ENCODE data around the gene AKR7A3.
"Not testable (repeated sequence)": the region's sequence is repeated elsewhere in the genome, so short reads cannot be mapped to it uniquely, and the experiment has no call there.

AKR7A3 gene

GRCh38 chr1:19287436-19288185 lies 959 bp downstream of the AKR7A3 start:
- H3K4me1 Mint-ChIP-seq (ENCODE audit: low read depth) = no peaks in the 10 kb centered on the region
- H3K27me3 Mint-ChIP-seq (ENCODE audit: low read depth) = peaks cover 14% of the 10 kb centered on the region
- H3K9me3 Mint-ChIP-seq = peaks cover 13% of the 10 kb centered on the region
- peak overlapping the region; percentile 54 for H3K4me3 Mint-ChIP-seq
- H3K36me3 Mint-ChIP-seq (ENCODE audit: low read depth) = peaks cover 4% of the 10 kb centered on the region
- no peak overlapping the region for H3K27ac Mint-ChIP-seq

- H3K4me1 Mint-ChIP-seq (ENCODE audit: low read depth); H3K36me3 Mint-ChIP-seq (ENCODE audit: low read depth); H3K4me3 Mint-ChIP-seq; H3K27ac Mint-ChIP-seq; H3K9me3 Mint-ChIP-seq: not testable (repeated sequence)
- peaks cover 14% of the 10 kb centered on the region for H3K27me3 Mint-ChIP-seq (ENCODE audit: low read depth)
These were observed 2.8 kb downstream of the AKR7A3 start for GRCh38 chr1:19285807-19286206.

GRCh38 chr1:19285366-19285765 lies 3.2 kb downstream of the AKR7A3 start:
- H3K4me1 Mint-ChIP-seq (ENCODE audit: low read depth); H3K27ac Mint-ChIP-seq; H3K9me3 Mint-ChIP-seq; H3K4me3 Mint-ChIP-seq; H3K36me3 Mint-ChIP-seq (ENCODE audit: low read depth): not testable (repeated sequence)
- H3K27me3 Mint-ChIP-seq (ENCODE audit: low read depth) = peaks cover 14% of the 10 kb centered on the region

- Mint-ChIP-seq H3K27ac (no peak overlapping the region), H3K27me3 (ENCODE audit: low read depth) (peaks cover 13% of the 10 kb centered on the region), H3K9me3 (peaks cover 4% of the 10 kb centered on the region), H3K4me3 (no peak overlapping the region), H3K36me3 (ENCODE audit: low read depth) (peaks cover 2% of the 10 kb centered on the region), H3K4me1 (ENCODE audit: low read depth) (no peaks in the 10 kb centered on the region)
These were observed 3.7 kb downstream of the AKR7A3 start for GRCh38 chr1:19284881-19285280.

GRCh38 chr1:19283891-19284290 lies 4.7 kb downstream of the AKR7A3 start:
- Mint-ChIP-seq H3K36me3 (ENCODE audit: low read depth) (peaks cover 2% of the 10 kb centered on the region), H3K9me3 (no peaks in the 10 kb centered on the region), H3K4me1 (ENCODE audit: low read depth) (no peaks in the 10 kb centered on the region), H3K4me3 (no peak overlapping the region), H3K27ac (no peak overlapping the region), H3K27me3 (ENCODE audit: low read depth) (peaks cover 4% of the 10 kb centered on the region)

GRCh38 chr1:19274636-19275035 lies 13.9 kb downstream of the AKR7A3 start:
- peaks cover 17% of the 10 kb centered on the region for H3K27me3 Mint-ChIP-seq (ENCODE audit: low read depth)
- peaks cover 5% of the 10 kb centered on the region for H3K36me3 Mint-ChIP-seq (ENCODE audit: low read depth)
- H3K9me3 Mint-ChIP-seq = peaks cover 9% of the 10 kb centered on the region
- no peak overlapping the region for H3K27ac Mint-ChIP-seq
- H3K4me1 Mint-ChIP-seq (ENCODE audit: low read depth) = no peaks in the 10 kb centered on the region
- no peak overlapping the region for H3K4me3 Mint-ChIP-seq

- H3K4me1 Mint-ChIP-seq (ENCODE audit: low read depth); H3K9me3 Mint-ChIP-seq; H3K4me3 Mint-ChIP-seq; H3K27ac Mint-ChIP-seq; H3K36me3 Mint-ChIP-seq (ENCODE audit: low read depth): not testable (repeated sequence)
- peaks cover 17% of the 10 kb centered on the region for H3K27me3 Mint-ChIP-seq (ENCODE audit: low read depth)
These were observed 14.6 kb downstream of the AKR7A3 start for GRCh38 chr1:19273844-19274531.

- no peak overlapping the region for H3K4me3 Mint-ChIP-seq
- H3K36me3 Mint-ChIP-seq (ENCODE audit: low read depth) = peaks cover 5% of the 10 kb centered on the region
- no peak overlapping the region for H3K27ac Mint-ChIP-seq
- H3K27me3 Mint-ChIP-seq (ENCODE audit: low read depth) = peaks cover 17% of the 10 kb centered on the region
- H3K9me3 Mint-ChIP-seq = peaks cover 9% of the 10 kb centered on the region
- no peaks in the 10 kb centered on the region for H3K4me1 Mint-ChIP-seq (ENCODE audit: low read depth)
These were observed 15.3 kb downstream of the AKR7A3 start for GRCh38 chr1:19273106-19273843.

GRCh38 chr1:19272064-19272463 lies 16.5 kb downstream of the AKR7A3 start:
- Mint-ChIP-seq H3K9me3 (peaks cover 9% of the 10 kb centered on the region), H3K27me3 (ENCODE audit: low read depth) (peaks cover 17% of the 10 kb centered on the region), H3K36me3 (ENCODE audit: low read depth) (peaks cover 5% of the 10 kb centered on the region), H3K4me3 (no peak overlapping the region), H3K27ac (no peak overlapping the region), H3K4me1 (ENCODE audit: low read depth) (no peaks in the 10 kb centered on the region)

- H3K4me3 Mint-ChIP-seq; H3K36me3 Mint-ChIP-seq (ENCODE audit: low read depth); H3K4me1 Mint-ChIP-seq (ENCODE audit: low read depth); H3K9me3 Mint-ChIP-seq; H3K27ac Mint-ChIP-seq: not testable (repeated sequence)
- peaks cover 12% of the 10 kb centered on the region for H3K27me3 Mint-ChIP-seq (ENCODE audit: low read depth)
These were observed 18.2 kb downstream of the AKR7A3 start for GRCh38 chr1:19270343-19270730.

GRCh38 chr1:19269427-19270342 lies 18.9 kb downstream of the AKR7A3 start:
- peaks cover 12% of the 10 kb centered on the region for H3K27me3 Mint-ChIP-seq (ENCODE audit: low read depth)
- H3K9me3 Mint-ChIP-seq; H3K4me1 Mint-ChIP-seq (ENCODE audit: low read depth); H3K4me3 Mint-ChIP-seq; H3K36me3 Mint-ChIP-seq (ENCODE audit: low read depth); H3K27ac Mint-ChIP-seq: not testable (repeated sequence)

- H3K4me3 Mint-ChIP-seq = no peak overlapping the region
- H3K4me1 Mint-ChIP-seq (ENCODE audit: low read depth) = no peaks in the 10 kb centered on the region
- no peaks in the 10 kb centered on the region for H3K9me3 Mint-ChIP-seq
- no peak overlapping the region for H3K27ac Mint-ChIP-seq
- peaks cover 4% of the 10 kb centered on the region for H3K36me3 Mint-ChIP-seq (ENCODE audit: low read depth)
- H3K27me3 Mint-ChIP-seq (ENCODE audit: low read depth) = peaks cover 7% of the 10 kb centered on the region
These were observed 20.1 kb downstream of the AKR7A3 start for GRCh38 chr1:19268445-19268844.

- Mint-ChIP-seq H3K36me3 (ENCODE audit: low read depth) (peaks cover 6% of the 10 kb centered on the region), H3K4me1 (ENCODE audit: low read depth) (no peaks in the 10 kb centered on the region), H3K9me3 (no peaks in the 10 kb centered on the region), H3K4me3 (no peak overlapping the region), H3K27me3 (ENCODE audit: low read depth) (no peaks in the 10 kb centered on the region), H3K27ac (no peak overlapping the region)
These were observed 25.8 kb downstream of the AKR7A3 start for GRCh38 chr1:19262744-19263143.

GRCh38 chr1:19262047-19262446 lies 26.5 kb downstream of the AKR7A3 start:
- Mint-ChIP-seq H3K4me3 (no peak overlapping the region), H3K27me3 (ENCODE audit: low read depth) (no peaks in the 10 kb centered on the region), H3K36me3 (ENCODE audit: low read depth) (peaks cover 6% of the 10 kb centered on the region), H3K27ac (no peak overlapping the region), H3K4me1 (ENCODE audit: low read depth) (peaks cover 1% of the 10 kb centered on the region), H3K9me3 (no peaks in the 10 kb centered on the region)

All from T-helper 1 cell treated with Interleukin-12 subunit alpha and Interleukin-12 subunit beta and Interleukin-4 antibody, amounts not matched to agents 30 μg/mL and 1 μg/mL, for 36 hours (primary cell).